GM23338 (cell line): ENCODE measurements around the gene URI1. TPM values are rescaled to one million over a fixed set of nuclear protein-coding genes. Genes with fewer than 3 reads are reported as not detected.
A peak's percentile ranks its signal among the peaks of the same experiment; 100 is the strongest.

ENCODE experiments used
- ATAC-seq: fragments of 200-7000 bp; cut with Tn5 transposase; 3 replicates; pipeline ENCODE4 v1.9.1; 2020
- DNase-seq: peaks from one replicate; pipeline ENCODE4 v3.0.0-alpha.2; 2015; ENCODE audit warnings: low spot score
- H2AFZ ChIP-seq: fragments of 200-600 bp; sonication (generic); 2 replicates; pipeline ENCODE4 v1.8.0; 2016; ENCODE audit warnings: antibody characterized with exemption, mild to moderate bottlenecking, moderate library complexity
- H3F3A ChIP-seq: fragments of 200-600 bp; sonication (generic); replicated peaks from 2 replicates; pipeline ENCODE4 v1.8.0; 2017; ENCODE audit warnings: antibody characterized with exemption, mixed run types, low read depth
- H3K27ac ChIP-seq: fragments of 200-600 bp; sonication (generic); 2 replicates; pipeline ENCODE4 v1.6.1; 2016; ENCODE audit warnings: low read depth
- H3K27me3 ChIP-seq: fragments of 200-600 bp; sonication (generic); 2 replicates; pipeline ENCODE4 v1.8.0; 2016; ENCODE audit warnings: mild to moderate bottlenecking, mixed run types, moderate library complexity; ENCODE audit not compliant: insufficient read depth
- H3K36me3 ChIP-seq: fragments of 200-600 bp; sonication (generic); 2 replicates; pipeline ENCODE4 v1.8.0; 2016; ENCODE audit warnings: mild to moderate bottlenecking; ENCODE audit not compliant: insufficient read depth
- H3K4me1 ChIP-seq: fragments of 200-600 bp; sonication (generic); 2 replicates; pipeline ENCODE4 v1.8.0; 2016; ENCODE audit warnings: mild to moderate bottlenecking, moderate library complexity; ENCODE audit not compliant: insufficient read depth
- H3K4me2 ChIP-seq: fragments of 200-600 bp; sonication (generic); 2 replicates; pipeline ENCODE4 v1.7.1; 2017; ENCODE audit warnings: mixed run types
- H3K4me3 ChIP-seq: fragments of 200-600 bp; sonication (generic); 2 replicates; pipeline ENCODE4 v1.6.1; 2016; ENCODE audit warnings: mixed run types
- H3K79me2 ChIP-seq: fragments of 200-600 bp; sonication (generic); replicated peaks from 2 replicates; pipeline ENCODE4 v1.8.0; 2017; ENCODE audit warnings: mild to moderate bottlenecking; ENCODE audit not compliant: insufficient read depth
- H3K9me2 ChIP-seq: fragments of 200-600 bp; sonication (generic); 2 replicates; pipeline ENCODE4 v1.8.0; 2017; ENCODE audit not compliant: insufficient read depth
- H4K20me1 ChIP-seq: fragments of 200-600 bp; sonication (generic); replicated peaks from 2 replicates; pipeline ENCODE4 v1.8.0; 2017; ENCODE audit warnings: mild to moderate bottlenecking; ENCODE audit not compliant: insufficient read depth
- H3K27ac Mint-ChIP-seq: 2 replicates; pipeline ENCODE4 v1.8.0; 2020; ENCODE audit warnings: inconsistent platforms, mild to moderate bottlenecking, moderate library complexity, mixed read lengths
- H3K27me3 Mint-ChIP-seq: 3 replicates; pipeline ENCODE4 v1.8.0; 2022; ENCODE audit warnings: low read depth, mild to moderate bottlenecking, moderate library complexity, mixed read lengths, inconsistent platforms; ENCODE audit not compliant: insufficient read depth, poor library complexity
- H3K36me3 Mint-ChIP-seq: 3 replicates; pipeline ENCODE4 v1.8.0; 2021; ENCODE audit warnings: low read depth, mild to moderate bottlenecking, inconsistent platforms, moderate library complexity, mixed read lengths
- H3K4me1 Mint-ChIP-seq: 3 replicates; pipeline ENCODE4 v1.8.0; 2020; ENCODE audit warnings: mild to moderate bottlenecking, inconsistent platforms, mixed read lengths
- H3K4me3 Mint-ChIP-seq: 3 replicates; pipeline ENCODE4 v1.8.0; 2021; ENCODE audit warnings: moderate library complexity, mild to moderate bottlenecking, inconsistent platforms, mixed read lengths
- H3K9me3 Mint-ChIP-seq: 3 replicates; pipeline ENCODE4 v1.8.0; 2020; ENCODE audit warnings: moderate library complexity, mild to moderate bottlenecking, inconsistent platforms, mixed read lengths
- CREB1 ChIP-seq: fragments of 250-450 bp; sonication (Bioruptor Pico); IDR thresholded peaks from 2 replicates; pipeline ENCODE4 v1.5.0; 2020; ENCODE audit warnings: low read depth, mild to moderate bottlenecking, moderate library complexity
- CTCF ChIP-seq, 2 experiments: fragments of 200-600 bp in 1 of 2; sonication (generic) in 1 of 2; conservative IDR thresholded peaks; 2 replicates each; pipeline versions ENCODE4 v1.5.1 to v1.6.1; 2016 to 2017; ENCODE audit warnings: antibody characterized with exemption in 2 of 2, low read depth in 2 of 2, mild to moderate bottlenecking in 2 of 2, moderate library complexity in 1 of 2
- ETS1 ChIP-seq: IDR thresholded peaks from 2 replicates; pipeline ENCODE4 v1.6.1; 2016; ENCODE audit warnings: antibody characterized with exemption
- EZH2 ChIP-seq: fragments of 200-600 bp; sonication (generic); IDR thresholded peaks from one replicate; pipeline ENCODE4 v1.8.0; 2017; ENCODE audit warnings: antibody characterized with exemption, mild to moderate bottlenecking, low read depth; ENCODE audit not compliant: unreplicated experiment
- JUNB ChIP-seq: IDR thresholded peaks from one replicate; pipeline ENCODE4 v1.6.1; 2016; ENCODE audit warnings: antibody characterized with exemption; ENCODE audit not compliant: unreplicated experiment
- POLR2AphosphoS5 ChIP-seq: IDR thresholded peaks from 2 replicates; pipeline ENCODE4 v1.6.1; 2016; ENCODE audit warnings: antibody characterized with exemption, low read depth
- STAT1 ChIP-seq: IDR thresholded peaks from one replicate; pipeline ENCODE4 v1.6.1; 2016; ENCODE audit warnings: antibody characterized with exemption; ENCODE audit not compliant: unreplicated experiment
- ZNF331 ChIP-seq: fragments of 250-450 bp; sonication (Bioruptor Pico); IDR thresholded peaks from 2 replicates; pipeline ENCODE4 v1.5.0; 2020; ENCODE audit warnings: low read depth, mild to moderate bottlenecking, moderate library complexity
- ZNF462 ChIP-seq: fragments of 250-450 bp; sonication (Bioruptor Pico); IDR thresholded peaks from 2 replicates; pipeline ENCODE4 v1.5.0; 2020; ENCODE audit warnings: mild to moderate bottlenecking, moderate library complexity
- polyA plus RNA-seq: library from polyadenylated mRNA; unstranded; fragments of >200 nt; fragmentation: Nextera tagmentation; extraction: Ambion mirVana; gene quantifications from 2 replicates; pipeline ENCODE4 v1.2.1, GENCODE V29; 2016
- total RNA-seq: library from RNA; depleted of rRNA; stranded (reverse); fragments of >200 nt; shearing (Covaris generic); gene quantifications from 2 replicates; pipeline ENCODE4 v1.2.3, GENCODE V29; 2014

The URI1 gene
- total and polyA plus RNA-seq, 2 experiments from 2014 or later: 27.6 to 68.4 TPM

- TF ChIP-seq STAT1 (no peak), POLR2AphosphoS5 (no peak), CREB1 (no peak), CTCF (conservative IDR thresholded peaks at IDR 0.05; ENCODE audit: low read depth in 2 of 2) (no peak)
These were observed 32.8 kb upstream of the URI1 start (continued) for GRCh38 chr19:29908963-29909944.

- ATAC-seq: no peak
These were observed 27.1 kb upstream of the URI1 start for GRCh38 chr19:29914933-29915332.

More at GRCh38 chr19:29914933-29915332, 27.1 kb upstream of the URI1 start:
- H3K4me3 Mint-ChIP-seq: no peak overlapping the region
- peak overlapping the region; percentile 26; the same call in 1 of the 2 replicates for H3K27ac Mint-ChIP-seq
- no peak overlapping the region for H3K27ac ChIP-seq
- H4K20me1 ChIP-seq: no peaks in the 10 kb centered on the region
- no peak overlapping the region for H3K4me2 ChIP-seq
- no peak overlapping the region for H3K4me3 ChIP-seq
- no peak for TF ChIP-seq CTCF (conservative IDR thresholded peaks at IDR 0.05; ENCODE audit: low read depth in 2 of 2)
- no peak for TF ChIP-seq ETS1
- no peak for TF ChIP-seq ZNF462 (CRISPR knock-in tag)
- TF ChIP-seq CREB1: no peak
- TF ChIP-seq POLR2AphosphoS5: no peak
- TF ChIP-seq EZH2: no peak
- TF ChIP-seq JUNB: no peak
- no peak for TF ChIP-seq ZNF331 (CRISPR knock-in tag)
- H3K79me2 ChIP-seq: no peaks in the 10 kb centered on the region
- 0 out of 2 replicates have a peak overlapping the region, but pooled peaks have one; percentile 3 for H2AFZ ChIP-seq
- H3K9me2 ChIP-seq: no peaks in the 10 kb centered on the region
- H3K27me3 ChIP-seq: no peaks in the 10 kb centered on the region
- no peaks in the 10 kb centered on the region; the same call in 1 of the 3 replicates for H3K9me3 Mint-ChIP-seq
- no peaks in the 10 kb centered on the region for H3F3A ChIP-seq
- peaks cover 2% of the 10 kb centered on the region for H3K27me3 Mint-ChIP-seq
- H3K4me1 ChIP-seq: no peaks in the 10 kb centered on the region
- H3K36me3 Mint-ChIP-seq: no peaks in the 10 kb centered on the region; the same call in 2 of the 3 replicates
- DNase-seq: no peak
- H3K4me1 Mint-ChIP-seq: no peaks in the 10 kb centered on the region; the same call in 2 of the 3 replicates
- H3K36me3 ChIP-seq: no peaks in the 10 kb centered on the region
